GM12878 (cell line): ENCODE data around the gene MCF2L2. TPM values are rescaled to one million over a fixed set of nuclear protein-coding genes. Genes with fewer than 3 reads are reported as not detected.

Experiments used
- ATAC-seq: fragments of 200-7000 bp; cut with Tn5 transposase; 3 replicates; pipeline ENCODE4 v1.9.1; 2020; ENCODE audit warnings: mild to moderate bottlenecking, moderate library complexity
- BruUV-seq: library from RNA; stranded (reverse); fragments of 400-500 nt; replicated peaks from 2 replicates; lab custom pipeline; 2021; lab: Mats Ljungman, UMichigan
- CTCF ChIA-PET: fragments of 300-600 bp; sonication (Branson Sonifier 250); formaldehyde crosslinking; extraction: SDS; loops from one replicate; lab custom pipeline; 2021; ENCODE audit warnings: inconsistent platforms; lab: Yijun Ruan, JAX
- POLR2A ChIA-PET: fragments of 350-600 bp; formaldehyde crosslinking; extraction: SDS; loops from one replicate; lab custom pipeline; 2021; ENCODE audit warnings: inconsistent platforms; lab: Charles Lee
- RAD21 ChIA-PET: fragments of 300-600 bp; sonication (Branson Sonifier 250); formaldehyde crosslinking; loops from one replicate; lab custom pipeline; 2023; ENCODE audit warnings: antibody characterized with exemption; ENCODE audit not compliant: unreplicated experiment; lab: Charles Lee
- SMC1A ChIA-PET: fragments of 300-600 bp; sonication (Branson Sonifier 250); formaldehyde crosslinking; loops from one replicate; lab custom pipeline; 2023; ENCODE audit not compliant: unreplicated experiment, uncharacterized antibody; lab: Charles Lee
- DNase-seq: peaks from one replicate; pipeline ENCODE4 v3.0.0-alpha.2; 2011; ENCODE audit warnings: low read depth, low spot score
- FAIRE-seq: peaks from 3 replicates; lab custom pipeline; 2011; peaks lifted over from hg19 to GRCh38; lab: Jason Lieb, UNC
- H2AFZ ChIP-seq: 2 replicates; pipeline ENCODE4 v1.6.0; 2011; ENCODE audit warnings: low read depth, low read length, control low read depth; ENCODE audit not compliant: control insufficient read depth
- H3K27ac ChIP-seq: 2 replicates; pipeline ENCODE4 v1.5.1; 2011; ENCODE audit warnings: control low read depth; ENCODE audit not compliant: control insufficient read depth, insufficient read depth
- H3K27me3 ChIP-seq, 2 experiments: replicated peaks in 1 of 2; 2 replicates each; pipeline versions ENCODE4 v1.6.0 to v1.6.1; 2011; ENCODE audit warnings: low read length in 1 of 2; ENCODE audit not compliant: control insufficient read depth in 2 of 2, insufficient read depth in 2 of 2
- H3K36me3 ChIP-seq, 2 experiments: 2 replicates each; pipeline ENCODE4 v1.5.1; 2011; ENCODE audit warnings: low read length in 1 of 2; ENCODE audit not compliant: control insufficient read depth in 2 of 2, insufficient read depth in 2 of 2
- H3K4me1 ChIP-seq: 2 replicates; pipeline ENCODE4 v1.6.1; 2011; ENCODE audit warnings: mild to moderate bottlenecking, low read length, moderate library complexity, mixed read lengths; ENCODE audit not compliant: control insufficient read depth, insufficient read depth
- H3K4me2 ChIP-seq: 2 replicates; pipeline ENCODE4 v1.6.0; 2011; ENCODE audit warnings: control low read depth; ENCODE audit not compliant: control insufficient read depth, insufficient read depth
- H3K4me3 ChIP-seq: fragments of 200-600 bp; sonication (generic); 2 replicates; pipeline ENCODE4 v1.5.1; 2016
- H3K79me2 ChIP-seq: 2 replicates; pipeline ENCODE4 v1.6.0; 2011; ENCODE audit warnings: low read length; ENCODE audit not compliant: control insufficient read depth, insufficient read depth
- H3K9ac ChIP-seq: 2 replicates; pipeline ENCODE4 v1.8.0; 2011; ENCODE audit warnings: low read length, control low read depth, mixed read lengths; ENCODE audit not compliant: control insufficient read depth, insufficient read depth
- H3K9me3 ChIP-seq: replicated peaks from 3 replicates; pipeline ENCODE4 v1.5.1; 2011; ENCODE audit warnings: mild to moderate bottlenecking, low read length; ENCODE audit not compliant: control insufficient read depth, insufficient read depth
- H4K20me1 ChIP-seq: 2 replicates; pipeline ENCODE4 v1.6.0; 2011; ENCODE audit not compliant: control insufficient read depth, insufficient read depth
- BHLHE40 ChIP-seq, 2 experiments: fragments of 450-650 bp in 1 of 2; IDR thresholded peaks; 2 replicates each; pipeline ENCODE4 v1.6.1; 2011 to 2017; ENCODE audit warnings: low read depth in 2 of 2, borderline replicate concordance in 1 of 2, improper control_type of control experiment in 1 of 2, low read length in 1 of 2, mild to moderate bottlenecking in 1 of 2
- MLLT1 ChIP-seq: fragments of 450-650 bp; IDR thresholded peaks from 2 replicates; pipeline ENCODE4 v1.6.1; 2016; ENCODE audit warnings: mild to moderate bottlenecking
- POLR2AphosphoS2 ChIP-seq: IDR thresholded peaks from 2 replicates; pipeline ENCODE4 v1.6.1; 2011; ENCODE audit warnings: low read depth, mild to moderate bottlenecking, low read length, improper control_type of control experiment, moderate library complexity
- RAD51 ChIP-seq: fragments of 450-650 bp; IDR thresholded peaks from 2 replicates; pipeline ENCODE4 v1.6.1; 2016; ENCODE audit warnings: moderate library complexity, mild to moderate bottlenecking, inconsistent platforms
- REST ChIP-seq: IDR thresholded peaks from 2 replicates; pipeline ENCODE4 v1.6.1; 2012; ENCODE audit warnings: mild to moderate bottlenecking, low read depth, low read length
- USF1 ChIP-seq: IDR thresholded peaks from 2 replicates; pipeline ENCODE4 v1.6.1; 2011; ENCODE audit warnings: borderline replicate concordance, low read depth, mild to moderate bottlenecking, moderate library complexity, mixed read lengths, low read length; ENCODE audit not compliant: insufficient read depth; ENCODE audit errors: extremely low read length
- USF2 ChIP-seq: IDR thresholded peaks from 2 replicates; pipeline ENCODE4 v1.6.1; 2011; ENCODE audit warnings: low read depth, low read length, improper control_type of control experiment, borderline replicate concordance
- WGBS: methylation state at CpG from one replicate; pipeline ENCODE4 v1.1.6; 2016; ENCODE audit warnings: low lambda C conversion rate; ENCODE audit not compliant: insufficient replicate concordance, insufficient coverage; ENCODE audit errors: missing lambda C conversion rate; 5-methylcytosine and 5-hydroxymethylcytosine counted together
- in situ Hi-C: fragments of 300-500 bp; cut with MboI; formaldehyde crosslinking; loops from 9 replicates; pipeline ENCODE4 v1.14.3; 2018; ENCODE audit warnings: mixed read lengths
- intact Hi-C: fragments of 100-400 bp; cut with micrococcal nuclease; formaldehyde crosslinking; loops from one replicate; pipeline ENCODE4 v1.14.2; 2022; ENCODE audit not compliant: unreplicated experiment
- polyA plus RNA-seq, 11 experiments: library from polyadenylated mRNA; depleted of rRNA in 4 of 11; unstranded in 6 of 11; stranded (reverse) in 5 of 11; fragments of >200 nt; fragmentation: Nextera tagmentation in 4 of 11; fragmentation: Illumina TruSeq in 1 of 11; extraction: Ambion mirVana in 4 of 11; extraction: Trizol in 1 of 11; gene quantifications; 1 replicate in 1 of 11; 2 replicates in 10 of 11; pipeline versions ENCODE4 v1.2.1 to v1.2.3, GENCODE V29; 2011 to 2016; ENCODE audit warnings: inconsistent platforms in 2 of 11, missing spikeins in 2 of 11, low read depth in 1 of 11
- total RNA-seq, 4 experiments: library from RNA; depleted of rRNA in 3 of 4; stranded (reverse); fragments of >200 nt in 3 of 4; fragmentation: Illumina TruSeq in 1 of 4; extraction: Trizol in 1 of 4; gene quantifications; 2 replicates each; pipeline versions ENCODE4 v1.2.1 to v1.2.3, GENCODE V29; 2013 to 2021

Gene MCF2L2
- total and polyA plus RNA-seq, 10 of the 15 experiments (the other 5 are each of a cell fraction or from before 2014, with no cell fraction given), result 0.37 to 2.8 (median 1.4) TPM

- no peak for TF ChIP-seq REST
Measured at GRCh38 chr3:183438735-183439134, 10.3 kb upstream of the MCF2L2 start (continued).

- no peaks in the 10 kb centered on the region for H3K27me3 ChIP-seq
- H3K4me2 ChIP-seq, result no peak overlapping the region
- no peaks in the 10 kb centered on the region; the same call in 2 of the 3 replicates for H3K9me3 ChIP-seq
- ATAC-seq (peak; percentile 47), FAIRE-seq (no peak), DNase-seq (no peak)
- H3K4me1 ChIP-seq, result peaks cover 29% of the 10 kb centered on the region
- SMC1A ChIA-PET, result interaction anchor here (0.8 to 2.1 kb wide), 4 partner anchors 11 to 355 kb away, joined by 3 to 8 read pairs (median 4); no protein-coding TSS in a partner anchor
- H3K79me2 ChIP-seq, result no peaks in the 10 kb centered on the region
- no peaks in the 10 kb centered on the region for H4K20me1 ChIP-seq
- no peak overlapping the region for H3K4me3 ChIP-seq
- CTCF ChIA-PET, result interaction anchor here (1.1 to 1.8 kb wide), 4 partner anchors 10 to 34 kb away, joined by 3 to 7 read pairs (median 3); no protein-coding TSS in a partner anchor
- H3K36me3 ChIP-seq, result no peaks in the 10 kb centered on the region
- peak; percentile 17 for TF ChIP-seq USF1
- TF ChIP-seq MLLT1, result no peak
- peak in 1 of 2 experiments; percentile 56; a peak in 2 of 4 replicates for TF ChIP-seq BHLHE40 (IDR thresholded peaks at IDR 0.05; ENCODE audit: borderline replicate concordance in 1 of 2, low read depth in 2 of 2, low read length in 1 of 2)
- TF ChIP-seq RAD51, result peak; percentile 68
- TF ChIP-seq POLR2AphosphoS2, result no peak
- TF ChIP-seq USF2, result peak; percentile 2; the same call in 1 of the 2 replicates
- intact Hi-C loops, result no loop called here
- 16% methylated on average over 6 of the region's 6 CpGs for WGBS
- BruUV-seq, result no TSS peak
- RAD21 ChIA-PET, result interaction anchor here (0.8 to 2.0 kb wide), 4 partner anchors 9 to 351 kb away, joined by 3 to 6 read pairs (median 4); no protein-coding TSS in a partner anchor
- H3K27ac ChIP-seq, result no peak overlapping the region
- POLR2A ChIA-PET, result interaction anchor here (0.6 kb wide), 1 partner anchor 9 kb away, joined by 4 read pairs; no protein-coding TSS in a partner anchor
- in situ Hi-C loops, result no loop called here
- peak overlapping the region; percentile 4; the same call in 1 of the 2 replicates for H2AFZ ChIP-seq
- H3K9ac ChIP-seq, result no peak overlapping the region
Measured at GRCh38 chr3:183437666-183438564, 9.5 kb upstream of the MCF2L2 start.
